HL-60/S4 treated with retinoic acid at 250 ng/mL for 4 days and 3 days (cell line): Measurements from ENCODE around the gene ZNF410.
"Not testable (repeated sequence)": the region's sequence is repeated elsewhere in the genome, so short reads cannot be mapped to it uniquely, and the experiment has no call there.

ENCODE experiments used
- in situ Hi-C: fragments of 300-500 bp; cut with MboI; formaldehyde crosslinking; loops from 2 replicates; pipeline ENCODE4 v1.7.0; 2022; ENCODE audit warnings: low sequenced_read_pairs

Gene ZNF410

GRCh38 chr14:73886449-73887317 is at the start of gene ZNF410:
Gene ZNF410 (plus strand): TSS chr14:73886859. CDS start chr14:73892176, 5,317 bp downstream.
- in situ Hi-C loops = no loop called here

- in situ Hi-C loops = not testable (repeated sequence)
Observed at GRCh38 chr14:73838293-73839034, 48.2 kb upstream of the ZNF410 start.

GRCh38 chr14:73842201-73842600 is 44.5 kb upstream of the ZNF410 start:
- in situ Hi-C loops = no loop called here

GRCh38 chr14:73842851-73843250 is 43.8 kb upstream of the ZNF410 start:
- in situ Hi-C loops = no loop called here

DNA sequence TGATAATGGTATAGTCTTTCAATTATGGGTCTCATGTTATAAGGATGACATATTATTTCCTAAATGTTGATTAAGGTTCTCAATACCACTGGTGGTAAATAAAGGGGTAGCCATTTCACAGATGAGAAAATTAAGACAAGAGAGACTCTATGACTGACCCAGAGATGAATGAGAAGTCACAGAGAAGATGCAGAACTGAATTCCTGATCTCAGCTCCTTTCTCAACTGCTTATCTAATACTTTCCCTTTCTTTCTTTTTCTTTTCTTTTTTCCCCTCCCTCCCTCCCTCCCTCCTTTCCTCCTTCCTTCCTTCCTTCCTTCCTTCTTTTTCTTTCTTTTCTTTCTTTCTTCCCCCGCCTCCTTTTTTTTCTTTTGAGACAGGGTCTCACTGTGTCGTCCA is 43.4 kb upstream of the ZNF410 start:
- in situ Hi-C loops = no loop called here

DNA sequence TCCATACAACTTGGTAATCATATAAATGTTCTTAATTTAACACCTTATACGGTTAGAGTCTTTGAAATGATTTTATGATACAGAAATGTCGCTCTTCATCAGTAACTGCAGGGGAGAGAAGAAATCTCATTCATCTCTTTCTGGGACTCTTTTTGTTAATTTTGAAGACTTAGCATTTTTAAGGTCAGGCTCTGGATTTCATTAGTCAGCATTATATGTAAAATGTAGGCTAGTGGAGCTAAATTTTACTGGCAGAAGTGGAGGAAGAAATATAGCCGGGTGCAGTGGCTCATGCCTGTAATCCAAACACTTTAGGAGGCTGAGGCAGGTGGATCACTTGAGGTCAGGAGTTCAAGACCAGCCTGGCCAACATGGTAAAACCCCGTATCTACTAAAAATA is 39.7 kb upstream of the ZNF410 start:
- in situ Hi-C loops = no loop called here

DNA sequence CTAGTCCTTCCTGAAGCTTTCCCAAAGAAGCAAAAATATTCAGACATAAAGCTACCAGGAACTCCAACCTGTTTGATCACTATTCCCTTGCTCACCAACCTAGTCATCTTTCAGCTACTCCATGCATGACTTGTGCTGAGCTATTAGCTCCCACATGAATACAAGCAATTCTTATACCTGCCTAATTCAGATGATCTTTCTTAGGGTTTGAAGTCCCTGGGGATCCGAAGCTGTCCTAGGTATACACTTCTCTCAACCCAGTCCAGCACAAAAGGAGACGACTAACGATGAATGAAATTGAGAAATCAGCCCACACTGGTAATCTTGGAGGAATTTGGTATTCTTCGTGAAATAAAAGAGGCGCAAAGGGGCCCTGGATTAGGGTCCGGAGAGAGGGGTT is 35.7 kb upstream of the ZNF410 start:
- in situ Hi-C loops = no loop called here

GRCh38 chr14:73851567-73852382 is 34.9 kb upstream of the ZNF410 start, which contains the start of gene PTGR2:
Gene PTGR2 (plus strand): TSS chr14:73851831. CDS start chr14:73858863, 7,032 bp downstream.
- in situ Hi-C loops = no loop called here

GRCh38 chr14:73859145-73859544 is 27.5 kb upstream of the ZNF410 start:
- in situ Hi-C loops = no loop called here

GRCh38 chr14:73861073-73861472 is 25.6 kb upstream of the ZNF410 start:
- in situ Hi-C loops = no loop called here

DNA sequence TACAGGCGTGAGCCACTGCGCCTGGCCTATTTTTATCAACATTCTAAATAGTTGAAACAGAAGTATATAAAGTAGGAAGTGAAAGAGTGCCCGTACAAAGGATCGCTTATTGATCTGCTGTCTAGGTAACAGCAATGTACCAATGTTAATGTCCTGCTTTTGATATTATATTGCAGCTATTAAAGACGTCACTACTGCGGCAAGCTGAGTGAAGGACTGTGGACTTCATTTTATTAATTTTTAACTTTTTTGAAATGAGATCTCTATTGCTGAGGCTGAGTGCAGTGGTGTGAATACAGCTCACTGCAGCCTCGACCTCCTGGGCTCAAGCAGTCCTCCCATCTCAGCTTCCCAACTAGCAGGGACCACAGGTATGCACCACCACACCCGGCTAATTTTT is 24.2 kb upstream of the ZNF410 start:
- in situ Hi-C loops = no loop called here

DNA sequence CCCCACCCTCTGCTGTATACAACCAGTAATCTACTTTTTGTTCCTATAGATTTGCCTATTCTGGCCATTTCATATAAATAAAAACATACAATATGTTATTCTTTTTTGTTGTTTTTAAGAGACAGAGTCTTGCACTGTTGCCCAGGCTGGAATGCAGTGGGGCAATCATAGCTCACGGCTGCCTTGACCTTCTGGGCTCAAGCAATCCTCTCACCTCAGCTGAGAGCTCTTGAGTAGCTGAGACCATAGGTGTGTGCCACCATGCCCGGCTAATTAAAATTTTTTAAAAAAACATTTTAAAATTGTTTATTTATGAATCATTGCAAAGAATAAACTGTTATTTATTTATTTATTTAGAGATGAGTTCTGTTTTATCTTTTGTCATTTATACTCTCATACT is 23.4 kb upstream of the ZNF410 start:
- in situ Hi-C loops = no loop called here

DNA sequence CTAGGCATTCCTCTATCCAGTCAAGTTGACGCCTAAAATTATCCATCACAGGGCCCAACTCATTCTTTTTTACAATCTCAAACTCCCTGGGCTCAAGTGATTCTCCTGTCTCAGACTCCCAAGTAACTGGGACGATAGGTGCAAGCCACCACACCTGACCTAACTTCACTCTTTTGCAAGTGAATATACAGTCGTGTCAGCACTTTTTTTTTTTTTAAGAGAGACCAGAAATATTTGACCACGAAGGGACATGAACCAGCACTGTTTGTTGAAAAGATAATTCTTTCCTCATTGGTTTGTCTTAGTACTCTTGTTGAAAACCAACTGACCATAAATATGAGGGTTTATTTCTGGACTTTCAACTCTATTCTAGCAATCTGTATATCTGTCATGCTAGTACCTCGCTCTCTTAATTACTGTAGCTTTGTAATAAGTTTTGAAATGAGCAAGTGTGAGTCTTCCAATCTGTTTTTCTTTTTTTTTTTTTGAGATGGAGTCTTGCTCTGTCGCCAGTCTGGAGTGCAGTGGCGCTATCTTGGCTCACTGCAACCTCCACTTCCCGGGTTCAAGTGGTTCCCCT is 21.0 kb upstream of the ZNF410 start:
- in situ Hi-C loops = no loop called here

GRCh38 chr14:73869754-73870153 is 16.9 kb upstream of the ZNF410 start:
- in situ Hi-C loops = not testable (repeated sequence)

GRCh38 chr14:73870525-73871235 is 16.0 kb upstream of the ZNF410 start:
- in situ Hi-C loops = no loop called here

DNA sequence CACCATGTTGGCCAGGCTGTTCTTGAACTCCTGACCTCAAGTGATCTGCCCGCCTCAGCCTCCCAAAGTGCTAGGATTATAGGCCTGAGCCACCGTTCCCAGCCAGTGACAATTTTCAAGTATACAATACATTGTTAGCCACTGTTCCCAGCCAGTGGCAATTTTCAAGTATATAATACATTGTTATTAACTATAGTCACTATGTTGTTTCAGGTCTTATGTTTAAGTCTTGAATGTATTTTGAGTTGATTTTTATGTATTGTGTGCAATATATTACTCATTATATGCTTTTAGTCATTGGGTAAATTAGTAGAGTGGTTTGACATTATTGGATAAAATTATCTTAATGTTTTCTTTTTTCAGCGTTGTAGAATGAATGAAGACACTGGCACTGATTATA is 13.0 kb upstream of the ZNF410 start:
- in situ Hi-C loops = no loop called here

DNA sequence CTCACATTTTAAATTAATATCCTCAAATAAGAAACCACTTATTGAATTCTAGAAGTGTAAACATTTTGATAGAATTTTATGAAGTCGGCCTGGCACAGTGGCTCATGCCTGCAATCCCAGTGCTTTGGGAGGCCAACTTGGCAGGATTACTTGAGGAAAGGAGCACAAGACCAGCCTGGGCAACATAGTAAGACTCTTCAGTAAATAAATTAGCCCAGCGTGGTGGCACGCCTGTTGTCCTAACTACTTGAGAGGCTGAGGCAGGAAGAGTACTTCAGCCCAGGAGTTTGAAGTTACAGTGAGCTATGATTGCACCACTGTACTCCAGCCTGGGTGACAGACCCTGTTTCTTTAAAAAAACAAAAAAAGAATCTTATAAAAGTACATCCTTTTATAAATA is 8.9 kb upstream of the ZNF410 start:
- in situ Hi-C loops = no loop called here

- in situ Hi-C loops = no loop called here
Observed at GRCh38 chr14:73878436-73878835, 8.2 kb upstream of the ZNF410 start.

DNA sequence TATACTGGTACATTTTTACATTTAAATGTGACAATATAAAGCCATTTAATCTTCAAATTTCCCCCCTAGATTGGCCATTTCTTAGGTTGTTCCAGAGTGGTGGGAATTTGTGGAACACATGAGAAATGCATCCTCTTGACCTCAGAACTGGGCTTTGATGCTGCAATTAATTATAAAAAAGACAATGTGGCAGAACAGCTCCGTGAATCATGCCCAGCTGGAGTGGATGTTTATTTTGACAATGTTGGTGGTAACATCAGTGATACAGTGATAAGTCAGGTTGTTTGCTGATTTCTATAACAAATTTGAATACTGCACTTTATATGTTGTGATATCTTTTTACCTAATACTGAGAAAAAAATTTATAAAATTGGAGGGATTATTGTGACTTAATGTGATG is 7.6 kb upstream of the ZNF410 start:
- in situ Hi-C loops = no loop called here
